Mucosa of descending colon (tissue), 3 donors: ENCODE results near the gene PARN. TPM values are rescaled to one million over a fixed set of nuclear protein-coding genes. Genes with fewer than 3 reads are reported as not detected.
A peak's percentile ranks its signal among the peaks of the same experiment; 100 is the strongest.
"Not testable (repeated sequence)": the region's sequence is repeated elsewhere in the genome, so short reads cannot be mapped to it uniquely, and the experiment has no call there.

Experiments used
- ATAC-seq: fragments of 200-7000 bp; cut with Tn5 transposase; one replicate; pipeline ENCODE4 v1.9.1; 2020; ENCODE audit warnings: mild to moderate bottlenecking, moderate library complexity
- DNase-seq, 3 donors: peaks; one replicate each; pipeline ENCODE4 v3.0.0-alpha.2; 2020
- H3K36me3 ChIP-seq: fragments of 200-600 bp; one replicate; pipeline ENCODE4 v1.8.0; 2021; ENCODE audit warnings: low read depth, mild to moderate bottlenecking
- H3K4me1 ChIP-seq: fragments of 200-600 bp; one replicate; pipeline ENCODE4 v1.8.0; 2021; ENCODE audit warnings: low read depth, mild to moderate bottlenecking
- H3K4me3 ChIP-seq: fragments of 200-600 bp; one replicate; pipeline ENCODE4 v1.8.0; 2021; ENCODE audit warnings: mild to moderate bottlenecking
- H3K9me3 ChIP-seq: fragments of 200-600 bp; one replicate; pipeline ENCODE4 v1.8.0; 2021; ENCODE audit warnings: mild to moderate bottlenecking
- CTCF ChIP-seq: fragments of 200-600 bp; IDR thresholded peaks from one replicate; pipeline ENCODE4 v1.8.0; 2022; ENCODE audit warnings: antibody characterized with exemption, mild to moderate bottlenecking
- intact Hi-C, 2 donors: fragments of 100-400 bp; cut with DNase I in 1 of 2; cut with micrococcal nuclease in 1 of 2; formaldehyde crosslinking; loops; one replicate each; pipeline versions ENCODE4 v1.11.0 to v1.11.1; 2022; cut with DNase I, micrococcal nuclease
- total RNA-seq, 3 donors: library from RNA; stranded (reverse); fragmentation: NEBNext Ultra II Directional in 2 of 3; extraction: Animal tissue kit (Norgen Biotek cat#: 25700) in 2 of 3; gene quantifications; one replicate each; pipeline versions ENCODE4 v1.2.1 to v1.2.4, GENCODE V29; 2021 to 2023
- donor health status: DM: no; HTN: no; CAD: no; lungs with moderate emphysema.
- donor health status: DM: no; HTN: no; CAD: no.
- donor health status: DM: no; HTN: yes; CAD: no.

The PARN gene
- total RNA-seq, 3 donors from 2014 or later = 31.5 to 34.0 (median 33.3) TPM

DNA sequence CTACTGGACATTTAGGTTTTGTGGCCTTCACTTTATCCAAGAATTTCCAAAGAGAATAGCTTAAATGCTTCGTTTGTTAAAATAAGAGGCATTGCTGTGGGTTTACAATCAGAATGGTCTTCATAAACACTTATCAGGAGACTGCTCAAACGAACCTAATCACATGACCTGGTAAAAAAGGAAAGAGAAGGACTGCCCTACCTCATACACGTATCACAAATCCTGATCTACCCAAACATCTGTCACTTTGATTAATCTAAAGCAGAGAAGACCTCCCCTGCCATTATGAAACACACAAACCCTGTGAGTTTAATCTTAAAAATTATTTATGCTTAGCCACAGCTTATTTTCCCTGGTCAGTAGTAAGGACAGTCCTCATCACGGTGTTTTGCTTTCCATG is 76.6 kb downstream of the PARN start:
- DNase-seq (no peak), ATAC-seq (no peak)
- H3K4me1 ChIP-seq = peaks cover 6% of the 10 kb centered on the region
- intact Hi-C loops = no loop called here
- no peak for TF ChIP-seq CTCF
- no peaks in the 10 kb centered on the region for H3K9me3 ChIP-seq
- H3K36me3 ChIP-seq = no peaks in the 10 kb centered on the region
- H3K4me3 ChIP-seq = no peak overlapping the region

GRCh38 chr16:14549789-14550153 is 80.3 kb downstream of the PARN start:
- H3K9me3 ChIP-seq = no peaks in the 10 kb centered on the region
- H3K4me3 ChIP-seq = no peak overlapping the region
- TF ChIP-seq CTCF = no peak
- peaks cover 6% of the 10 kb centered on the region for H3K4me1 ChIP-seq
- peak; percentile 75 for ATAC-seq
- intact Hi-C loops = no loop called here
- DNase-seq = no peak
- H3K36me3 ChIP-seq = no peaks in the 10 kb centered on the region

- ATAC-seq = peak; percentile 34
- TF ChIP-seq CTCF = no peak
- intact Hi-C loops = no loop called here
These were observed 80.9 kb downstream of the PARN start for GRCh38 chr16:14548933-14549788.

GRCh38 chr16:14545346-14545884 is 84.6 kb downstream of the PARN start:
- intact Hi-C loops = no loop called here
- ATAC-seq (no peak), DNase-seq (no peak)

More at GRCh38 chr16:14548933-14549788, 80.9 kb downstream of the PARN start:
- no peak overlapping the region for H3K4me3 ChIP-seq
- H3K36me3 ChIP-seq = no peaks in the 10 kb centered on the region
- H3K4me1 ChIP-seq = peaks cover 6% of the 10 kb centered on the region
- DNase-seq = no peak
- H3K9me3 ChIP-seq = no peaks in the 10 kb centered on the region

GRCh38 chr16:14544846-14545245 is 85.2 kb downstream of the PARN start:
- H3K4me1 ChIP-seq, DNase-seq, H3K4me3 ChIP-seq, ATAC-seq, H3K9me3 ChIP-seq, intact Hi-C loops, H3K36me3 ChIP-seq: not testable (repeated sequence)

More at GRCh38 chr16:14545346-14545884, 84.6 kb downstream of the PARN start:
- H3K4me3 ChIP-seq = no peak overlapping the region
- TF ChIP-seq CTCF = no peak
- H3K36me3 ChIP-seq = no peaks in the 10 kb centered on the region
- peaks cover 2% of the 10 kb centered on the region for H3K9me3 ChIP-seq
- peaks cover 6% of the 10 kb centered on the region for H3K4me1 ChIP-seq

- H3K4me3 ChIP-seq = no peak overlapping the region
- H3K9me3 ChIP-seq = peaks cover 2% of the 10 kb centered on the region
- intact Hi-C loops = no loop called here
- H3K4me1 ChIP-seq = no peaks in the 10 kb centered on the region
- ATAC-seq = no peak
- H3K36me3 ChIP-seq = no peaks in the 10 kb centered on the region
- no peak for DNase-seq
- no peak for TF ChIP-seq CTCF
These were observed 90.4 kb downstream of the PARN start for GRCh38 chr16:14539631-14540030.
